ENCODE data around the gene TMEM163. TPM values are rescaled to one million over a fixed set of nuclear protein-coding genes. Genes with fewer than 3 reads are reported as not detected.

The TMEM163 gene
- polyA plus RNA-seq, 3 donors, result 0.01 TPM; not detected in 2

DNA sequence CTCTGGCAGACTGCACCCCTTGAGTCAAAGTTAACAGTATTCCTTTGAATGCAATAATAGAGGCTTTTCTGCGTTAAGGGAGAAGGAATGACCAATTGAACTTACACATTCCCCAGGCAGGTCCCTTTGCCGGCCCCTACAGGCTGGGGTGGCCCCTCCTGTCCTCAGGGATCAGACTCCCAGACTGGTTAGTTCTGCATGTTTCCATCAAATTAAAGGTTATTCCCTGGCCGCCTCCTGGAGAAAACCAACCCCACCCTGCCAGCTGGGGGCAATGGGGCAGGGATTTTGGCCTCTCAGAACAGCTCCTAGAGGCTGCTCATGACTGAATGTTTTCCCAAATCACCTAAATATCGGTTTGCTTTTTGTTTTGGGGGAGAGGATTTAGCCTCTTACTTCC is 265.3 kb downstream of the TMEM163 start:
- no peak overlapping the region for H3K4me2 ChIP-seq (replicated peaks; ENCODE audit: extremely low read depth, low read length, poor library complexity, severe bottlenecking)
- TF ChIP-seq, protein P1, sequence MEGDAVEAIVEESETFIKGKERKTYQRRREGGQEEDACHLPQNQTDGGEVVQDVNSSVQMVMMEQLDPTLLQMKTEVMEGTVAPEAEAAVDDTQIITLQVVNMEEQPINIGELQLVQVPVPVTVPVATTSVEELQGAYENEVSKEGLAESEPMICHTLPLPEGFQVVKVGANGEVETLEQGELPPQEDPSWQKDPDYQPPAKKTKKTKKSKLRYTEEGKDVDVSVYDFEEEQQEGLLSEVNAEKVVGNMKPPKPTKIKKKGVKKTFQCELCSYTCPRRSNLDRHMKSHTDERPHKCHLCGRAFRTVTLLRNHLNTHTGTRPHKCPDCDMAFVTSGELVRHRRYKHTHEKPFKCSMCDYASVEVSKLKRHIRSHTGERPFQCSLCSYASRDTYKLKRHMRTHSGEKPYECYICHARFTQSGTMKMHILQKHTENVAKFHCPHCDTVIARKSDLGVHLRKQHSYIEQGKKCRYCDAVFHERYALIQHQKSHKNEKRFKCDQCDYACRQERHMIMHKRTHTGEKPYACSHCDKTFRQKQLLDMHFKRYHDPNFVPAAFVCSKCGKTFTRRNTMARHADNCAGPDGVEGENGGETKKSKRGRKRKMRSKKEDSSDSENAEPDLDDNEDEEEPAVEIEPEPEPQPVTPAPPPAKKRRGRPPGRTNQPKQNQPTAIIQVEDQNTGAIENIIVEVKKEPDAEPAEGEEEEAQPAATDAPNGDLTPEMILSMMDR (IDR thresholded peaks at IDR 0.05), result no peak
- H3K27ac Mint-ChIP-seq, result no peak overlapping the region
- no peaks in the 10 kb centered on the region for H3K27me3 ChIP-seq (ENCODE audit: control insufficient read depth in 2 of 2, insufficient read depth in 2 of 2, low read length in 2 of 2)
- no peak overlapping the region for H3K27ac ChIP-seq (ENCODE audit: low read depth in 1 of 2, low read length in 2 of 2)
- no peak overlapping the region for H2AFZ ChIP-seq (ENCODE audit: insufficient read depth, low read depth, low read length, poor library complexity, severe bottlenecking)
- WGBS (ENCODE audit: insufficient coverage), result 100% methylated on average over 1 of the region's 4 CpGs
- H3K36me3 Mint-ChIP-seq, result peaks cover 28 to 35% of the 10 kb centered on the region in 2 donors
- no peaks in the 10 kb centered on the region for H3K4me1 Mint-ChIP-seq
- no peaks in the 10 kb centered on the region for H4K20me1 ChIP-seq (ENCODE audit: insufficient read depth, low read length)
- H3K79me2 ChIP-seq (ENCODE audit: insufficient read depth, low read length), result no peaks in the 10 kb centered on the region
- H3K27me3 Mint-ChIP-seq (ENCODE audit: low read depth in 3 of 3), result peaks cover 0 to 4% (median 1%) of the 10 kb centered on the region in 3 donors
- no peak for DNase-seq
- intact Hi-C loops (cut with micrococcal nuclease), result loop anchor here in 1 of 2 donors (5.0 kb wide), 1 partner anchor 444 kb away; no protein-coding TSS in a partner anchor
- no peaks in the 10 kb centered on the region for H3K9me3 ChIP-seq (replicated peaks in 1 of 2; ENCODE audit: control insufficient read depth in 1 of 2, insufficient read depth in 1 of 2, low read length in 2 of 2)
- H3K4me1 ChIP-seq (ENCODE audit: control insufficient read depth in 1 of 2, insufficient read depth in 2 of 2, low read length in 2 of 2), result no peaks in the 10 kb centered on the region
- H3K36me3 ChIP-seq (replicated peaks in 1 of 2; ENCODE audit: control insufficient read depth in 1 of 2, insufficient read depth in 2 of 2, low read length in 2 of 2), result peaks cover 6 to 23% of the 10 kb centered on the region in 2 donors
- H3K4me3 ChIP-seq (replicated peaks in 1 of 3; ENCODE audit: low read depth in 2 of 3, low read length in 3 of 3), result no peak overlapping the region
- H3K4me3 Mint-ChIP-seq, result no peak overlapping the region
- no peak overlapping the region for H3K9ac ChIP-seq (ENCODE audit: insufficient read depth, low read length, poor library complexity, severe bottlenecking)
- no peaks in the 10 kb centered on the region for H3K9me3 Mint-ChIP-seq

DNA sequence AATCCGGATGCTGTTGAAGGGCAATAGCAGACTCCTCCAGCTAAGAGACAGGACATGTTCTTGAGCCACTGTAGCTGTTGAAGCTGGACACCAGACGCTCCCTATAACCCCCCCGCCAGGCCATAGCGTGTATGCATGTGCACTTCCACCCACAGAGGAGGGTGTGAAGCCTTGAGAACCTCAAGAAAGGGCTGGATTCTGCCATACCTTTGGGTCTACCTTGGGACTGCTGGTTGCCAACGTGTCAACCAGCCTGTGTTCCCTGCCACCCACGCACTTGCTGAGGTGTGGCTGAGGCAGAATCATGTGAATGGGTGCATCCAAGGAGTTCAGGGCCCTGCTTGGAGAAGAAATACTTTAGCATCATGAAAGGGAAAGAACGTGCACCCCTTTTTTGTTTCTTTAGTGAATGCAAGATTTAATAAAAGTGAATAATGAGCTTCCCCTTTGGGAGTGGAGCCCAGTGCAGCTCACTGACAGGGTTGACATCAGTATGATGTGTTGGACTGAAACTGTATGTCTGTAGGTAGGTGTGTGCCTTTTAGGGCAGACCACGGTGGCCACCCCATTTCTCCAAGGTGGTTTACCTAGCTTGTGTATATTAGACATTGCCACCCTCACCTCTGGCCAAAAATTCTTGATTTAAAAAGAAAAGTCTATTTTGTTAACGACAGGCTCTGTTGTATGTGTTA is 266.6 kb downstream of the TMEM163 start:
- no peaks in the 10 kb centered on the region for H3K79me2 ChIP-seq (ENCODE audit: insufficient read depth, low read length)
- H3K9me3 ChIP-seq (replicated peaks in 1 of 2; ENCODE audit: control insufficient read depth in 1 of 2, insufficient read depth in 1 of 2, low read length in 2 of 2), result no peaks in the 10 kb centered on the region
- no peak overlapping the region for H3K4me3 ChIP-seq (replicated peaks in 1 of 3; ENCODE audit: low read depth in 2 of 3, low read length in 3 of 3)
- intact Hi-C loops (cut with micrococcal nuclease), result loop anchor here in 1 of 2 donors (5.0 kb wide), 1 partner anchor 445 kb away; no protein-coding TSS in a partner anchor
- WGBS (ENCODE audit: insufficient coverage), result 96% methylated on average over 7 of the region's 9 CpGs
- no peak overlapping the region for H3K27ac Mint-ChIP-seq
- no peak overlapping the region for H3K9ac ChIP-seq (ENCODE audit: insufficient read depth, low read length, poor library complexity, severe bottlenecking)
- H3K36me3 ChIP-seq (replicated peaks in 1 of 2; ENCODE audit: control insufficient read depth in 1 of 2, insufficient read depth in 2 of 2, low read length in 2 of 2), result peaks cover 6 to 36% of the 10 kb centered on the region in 2 donors
- peaks cover 33 to 41% of the 10 kb centered on the region in 2 donors for H3K36me3 Mint-ChIP-seq
- H3K4me1 Mint-ChIP-seq, result no peaks in the 10 kb centered on the region
- no peak overlapping the region for H3K4me3 Mint-ChIP-seq
- H3K27me3 Mint-ChIP-seq (ENCODE audit: low read depth in 3 of 3), result peaks cover 0 to 4% (median 0%) of the 10 kb centered on the region in 3 donors
- H3K4me1 ChIP-seq (ENCODE audit: control insufficient read depth in 1 of 2, insufficient read depth in 2 of 2, low read length in 2 of 2), result no peaks in the 10 kb centered on the region
- no peaks in the 10 kb centered on the region for H4K20me1 ChIP-seq (ENCODE audit: insufficient read depth, low read length)
- H3K27ac ChIP-seq (ENCODE audit: low read depth in 1 of 2, low read length in 2 of 2), result no peak overlapping the region
- no peaks in the 10 kb centered on the region for H3K9me3 Mint-ChIP-seq
- no peak for DNase-seq
- no peak overlapping the region for H3K4me2 ChIP-seq (replicated peaks; ENCODE audit: extremely low read depth, low read length, poor library complexity, severe bottlenecking)
- H3K27me3 ChIP-seq (ENCODE audit: control insufficient read depth in 2 of 2, insufficient read depth in 2 of 2, low read length in 2 of 2), result no peaks in the 10 kb centered on the region
- H2AFZ ChIP-seq (ENCODE audit: insufficient read depth, low read depth, low read length, poor library complexity, severe bottlenecking), result no peak overlapping the region
- TF ChIP-seq, protein P1 (IDR thresholded peaks at IDR 0.05), result no peak
